GM11168 (cell line): ENCODE data around the gene SCAPER.
"Not testable (repeated sequence)": the region's sequence is repeated elsewhere in the genome, so short reads cannot be mapped to it uniquely, and the experiment has no call there.

Experiments
- in situ Hi-C: fragments of 300-500 bp; cut with MboI; formaldehyde crosslinking; loops from one replicate; pipeline ENCODE4 v1.12.0; 2022; ENCODE audit warnings: low sequenced_read_pairs; ENCODE audit not compliant: unreplicated experiment

Gene SCAPER

DNA sequence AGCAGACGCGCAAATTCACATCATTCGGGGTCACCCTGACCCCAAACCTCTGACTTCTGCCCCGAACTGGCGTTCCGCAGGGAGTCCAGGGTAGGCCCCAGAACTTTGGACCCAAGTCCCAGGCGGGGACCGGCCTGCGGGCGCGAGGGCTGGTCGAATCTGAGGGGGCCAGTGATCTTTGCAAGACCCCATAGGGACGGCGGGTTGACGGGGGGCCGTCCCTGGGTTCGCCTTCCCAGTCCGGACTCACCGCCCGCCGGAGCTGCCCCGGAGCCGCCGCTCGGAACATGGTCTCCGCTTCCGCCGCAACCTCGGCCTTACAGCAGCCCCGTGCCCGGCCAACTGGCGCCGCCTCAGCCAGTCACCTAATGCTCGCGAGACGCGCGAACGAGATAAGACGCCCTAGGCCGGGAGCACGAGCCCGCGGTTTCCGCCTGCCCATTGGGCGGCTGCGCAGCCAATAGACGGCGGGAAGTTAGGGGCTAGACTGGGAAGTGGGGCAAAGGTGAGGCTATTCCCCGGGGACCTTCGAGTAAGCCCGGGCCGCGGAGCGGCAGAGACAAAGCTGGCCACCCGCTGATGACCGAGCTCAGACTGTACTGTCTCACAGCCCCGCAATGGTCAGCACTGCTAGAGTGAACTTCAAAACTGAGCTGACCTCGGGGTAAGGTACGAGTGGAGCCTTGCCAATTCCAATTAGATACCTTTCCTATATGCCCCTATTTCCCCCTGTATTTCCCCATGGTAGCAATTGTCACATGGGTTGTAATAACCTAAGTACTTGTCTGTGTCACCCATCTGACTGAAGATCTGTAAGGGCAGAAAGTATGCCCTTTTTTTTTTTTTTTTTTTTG lies 593.8 kb downstream of the SCAPER start, which contains the start of gene ETFA:
ETFA (minus strand) TSS at position 370 of the 854 bp plus-strand sequence; CDS start at position 289, 81 bp downstream.
- in situ Hi-C loops = no loop called here

DNA sequence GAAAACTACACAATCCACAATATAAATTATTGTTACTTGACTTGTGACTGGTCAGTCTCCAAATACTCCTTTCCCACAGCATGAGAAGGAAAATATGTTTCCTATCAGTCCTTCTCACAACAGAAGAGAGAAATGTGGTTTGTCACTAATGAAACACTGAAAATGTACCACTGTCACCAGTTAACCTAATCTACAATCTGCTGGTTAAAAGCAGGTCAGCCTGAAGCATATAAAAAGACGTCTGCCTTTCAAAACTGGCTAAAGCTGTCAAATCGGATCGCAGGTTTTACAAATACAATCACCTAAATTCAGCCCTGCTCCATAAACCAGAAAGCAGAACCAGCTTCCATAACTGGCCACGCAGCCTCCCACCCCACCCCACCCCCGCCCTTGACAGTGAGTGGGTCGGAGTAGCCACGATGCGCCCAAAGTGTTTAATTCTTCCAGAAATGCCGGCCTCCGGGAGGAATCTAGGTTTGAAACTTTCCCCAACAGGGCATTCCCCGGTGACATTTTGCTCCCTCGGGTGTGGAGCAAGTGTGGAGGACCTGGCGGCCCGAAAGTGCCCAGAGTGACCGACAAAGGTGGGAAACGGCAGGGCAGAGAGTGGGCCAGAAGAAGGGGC lies 594.6 kb downstream of the SCAPER start:
- in situ Hi-C loops = no loop called here

DNA sequence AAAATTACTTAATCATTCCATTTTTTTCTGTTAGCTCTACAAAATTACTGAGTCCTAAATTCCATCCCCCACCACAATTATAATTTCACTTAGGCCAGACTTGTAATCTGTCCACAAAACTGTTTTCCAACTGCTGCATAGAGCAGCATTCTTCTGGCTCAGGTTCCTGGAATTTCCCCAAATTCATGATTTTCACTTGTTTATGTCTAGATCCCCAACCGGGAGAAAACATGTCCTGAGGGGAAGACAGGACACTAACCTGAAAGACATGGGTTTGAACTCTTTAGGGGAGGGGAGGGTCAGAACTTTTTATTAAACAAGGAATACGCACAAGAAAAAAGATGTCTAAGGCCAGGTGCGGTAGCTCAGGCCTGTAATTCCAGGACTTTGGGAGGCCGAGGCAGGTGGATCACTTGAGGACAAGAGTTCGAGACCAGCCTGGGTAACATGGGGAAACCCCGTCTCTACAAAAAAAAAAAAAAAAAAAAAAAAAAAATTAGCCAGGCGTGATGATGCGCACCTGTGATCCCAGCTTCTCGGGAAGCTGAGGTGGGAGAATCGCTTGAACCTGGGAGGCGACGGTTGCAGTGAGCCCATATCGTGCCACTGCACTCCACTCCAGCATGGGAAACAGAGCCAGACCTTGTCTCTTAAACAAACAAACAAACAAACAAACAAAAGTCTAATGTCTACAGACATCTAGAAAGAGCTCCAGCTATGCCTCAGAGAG lies 595.4 kb downstream of the SCAPER start:
- in situ Hi-C loops = no loop called here

DNA sequence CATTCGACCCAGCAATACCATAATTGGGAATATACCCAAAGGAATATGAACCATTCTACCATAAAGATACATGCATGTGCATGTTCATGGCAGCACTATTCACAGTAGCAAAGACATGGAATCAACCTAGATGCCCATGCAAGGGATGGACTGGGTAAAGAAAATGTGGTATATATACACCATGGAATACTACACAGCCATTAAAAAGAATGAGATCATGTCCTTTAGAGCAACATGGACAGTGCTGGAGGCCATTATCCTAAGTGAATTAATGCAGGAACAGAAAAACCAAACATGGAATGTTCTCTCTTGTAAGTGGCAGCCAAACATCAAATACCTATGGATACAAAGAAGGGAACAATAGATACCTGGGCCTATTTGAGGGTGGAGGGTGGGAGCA lies 601.2 kb downstream of the SCAPER start:
- in situ Hi-C loops = no loop called here

DNA sequence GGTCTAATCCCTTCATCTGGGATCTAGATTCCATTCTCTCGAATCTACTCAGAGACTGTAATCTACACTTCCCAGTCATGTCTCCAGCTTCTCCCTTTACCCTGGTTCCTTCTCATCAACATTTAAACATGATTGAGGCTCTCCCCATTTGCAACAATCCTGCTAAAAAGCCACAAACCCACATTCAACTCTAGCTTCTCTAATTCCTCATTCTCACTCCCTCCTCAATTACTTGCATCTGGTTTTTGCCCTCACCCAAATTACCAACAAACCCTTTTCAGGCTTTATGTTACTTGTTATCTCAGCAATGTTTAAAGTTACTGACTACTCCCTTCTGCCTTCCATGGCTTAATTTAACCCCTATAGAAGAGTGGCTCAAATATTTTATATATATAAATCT lies 605.4 kb downstream of the SCAPER start:
- in situ Hi-C loops = no loop called here

DNA sequence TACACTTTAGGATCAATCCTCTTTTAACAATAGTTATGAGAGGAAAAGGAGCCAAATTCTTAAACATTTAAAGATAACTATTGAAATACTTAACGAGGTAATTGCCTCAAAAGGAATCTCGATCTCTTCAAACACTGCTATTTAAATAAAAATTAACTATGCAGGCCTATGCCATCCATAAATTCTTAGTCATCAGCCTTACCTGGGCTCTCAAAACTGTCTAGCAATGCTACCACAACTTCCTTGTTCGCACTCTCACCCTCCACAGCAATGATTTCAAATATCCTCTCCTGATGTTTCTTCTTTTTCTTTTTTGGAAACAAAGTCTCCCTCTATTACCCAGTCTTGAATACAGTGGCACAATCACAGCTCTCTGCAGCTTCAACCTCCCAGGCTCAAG lies 606.2 kb downstream of the SCAPER start:
- in situ Hi-C loops = no loop called here

DNA sequence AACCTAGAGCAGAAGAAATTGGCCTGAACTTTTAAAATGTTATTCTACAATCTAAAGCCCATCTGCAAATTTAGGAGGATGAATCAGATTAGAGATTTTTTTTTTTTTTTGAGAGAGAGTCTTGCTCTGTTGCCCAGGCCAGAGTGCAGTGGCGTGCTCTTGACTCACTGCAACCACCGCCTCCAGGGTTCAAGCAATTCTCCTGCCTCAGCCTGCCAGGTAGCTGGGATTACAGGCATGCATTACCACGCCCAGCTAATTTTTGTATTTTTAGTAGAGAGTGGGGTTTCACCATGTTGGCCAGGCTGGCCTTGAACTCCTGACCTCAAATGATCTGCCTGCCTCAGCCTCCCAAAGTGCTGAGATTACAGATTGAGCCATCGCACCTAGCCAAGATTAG lies 607.2 kb downstream of the SCAPER start:
- in situ Hi-C loops = not testable (repeated sequence)
